Endothelial cell (in vitro differentiated cells): ENCODE results near the gene CDHR2. TPM values are rescaled to one million over a fixed set of nuclear protein-coding genes. Genes with fewer than 3 reads are reported as not detected.
A peak's percentile ranks its signal among the peaks of the same experiment; 100 is the strongest.

Source experiments
- DNase-seq: peaks from one replicate; pipeline ENCODE4 v3.0.0; 2021; ENCODE audit warnings: low spot score
- H3K27ac Mint-ChIP-seq: one replicate; pipeline ENCODE4 v1.8.0; 2021; ENCODE audit warnings: mixed read lengths, inconsistent platforms; ENCODE audit not compliant: unreplicated experiment
- H3K27me3 Mint-ChIP-seq: one replicate; pipeline ENCODE4 v1.8.0; 2021; ENCODE audit warnings: mild to moderate bottlenecking, moderate library complexity, mixed read lengths, inconsistent platforms; ENCODE audit not compliant: unreplicated experiment
- H3K36me3 Mint-ChIP-seq: one replicate; pipeline ENCODE4 v1.8.0; 2021; ENCODE audit warnings: mild to moderate bottlenecking, low read depth, mixed read lengths, inconsistent platforms; ENCODE audit not compliant: unreplicated experiment
- H3K4me1 Mint-ChIP-seq: one replicate; pipeline ENCODE4 v1.8.0; 2021; ENCODE audit warnings: mild to moderate bottlenecking, mixed read lengths, inconsistent platforms; ENCODE audit not compliant: unreplicated experiment
- H3K4me3 Mint-ChIP-seq: one replicate; pipeline ENCODE4 v1.8.0; 2021; ENCODE audit warnings: mild to moderate bottlenecking, mixed read lengths, inconsistent platforms; ENCODE audit not compliant: unreplicated experiment
- H3K9me3 Mint-ChIP-seq: one replicate; pipeline ENCODE4 v1.8.0; 2021; ENCODE audit warnings: mixed read lengths, inconsistent platforms; ENCODE audit not compliant: unreplicated experiment
- total RNA-seq: library from RNA; stranded (reverse); fragmentation: NEBNext Ultra II Directional; extraction: Animal tissue kit (Norgen Biotek cat#: 25700); gene quantifications from one replicate; pipeline ENCODE4 v1.2.1, GENCODE V29; 2021; ENCODE audit not compliant: unreplicated experiment
- TF ChIP-seq, protein P1 (sequence below): fragments of 200-600 bp; sonication (generic); IDR thresholded peaks from one replicate; pipeline ENCODE4 v1.5.0; 2021; ENCODE audit warnings: antibody characterized with exemption; ENCODE audit not compliant: unreplicated experiment

The CDHR2 gene
- total RNA-seq, 1 donor from 2014 or later, result 0.85 TPM

DNA sequence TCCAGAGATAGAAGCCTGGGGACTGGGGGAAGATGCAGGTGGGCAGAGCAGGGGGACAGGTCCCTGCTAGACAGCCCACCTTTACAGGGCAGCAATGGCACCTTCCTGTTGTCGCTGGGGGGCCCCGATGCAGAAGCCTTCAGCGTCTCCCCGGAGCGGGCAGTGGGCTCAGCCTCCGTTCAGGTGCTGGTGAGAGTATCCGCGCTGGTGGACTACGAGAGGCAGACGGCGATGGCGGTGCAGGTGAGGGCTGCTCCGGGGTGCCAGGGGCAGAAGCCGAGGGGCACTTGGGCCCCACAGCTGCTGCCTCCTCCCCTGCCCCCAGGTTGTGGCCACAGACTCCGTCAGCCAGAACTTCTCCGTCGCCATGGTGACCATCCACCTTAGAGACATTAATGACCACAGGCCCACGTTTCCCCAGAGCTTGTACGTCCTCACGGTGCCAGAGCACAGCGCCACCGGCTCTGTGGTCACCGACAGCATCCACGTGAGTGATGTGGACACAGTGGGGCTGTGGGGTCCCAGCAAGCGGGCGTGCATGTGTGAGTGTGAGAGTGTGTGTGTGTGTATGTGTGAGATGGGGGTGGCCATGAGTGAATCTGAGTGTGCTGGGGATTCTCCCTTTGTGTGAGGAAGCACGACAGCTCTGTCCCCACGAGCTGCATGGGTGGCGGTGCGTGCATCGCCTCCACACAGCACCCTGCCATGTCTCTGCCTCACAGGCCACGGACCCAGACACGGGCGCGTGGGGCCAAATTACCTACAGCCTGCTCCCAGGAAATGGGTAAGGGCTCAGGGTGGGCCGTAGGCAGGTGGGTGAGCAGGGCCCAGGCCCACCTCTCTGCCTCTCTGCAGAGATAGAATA, 28.4 kb downstream of the CDHR2 start:
- H3K27ac Mint-ChIP-seq, result no peak overlapping the region
- TF ChIP-seq, protein P1, sequence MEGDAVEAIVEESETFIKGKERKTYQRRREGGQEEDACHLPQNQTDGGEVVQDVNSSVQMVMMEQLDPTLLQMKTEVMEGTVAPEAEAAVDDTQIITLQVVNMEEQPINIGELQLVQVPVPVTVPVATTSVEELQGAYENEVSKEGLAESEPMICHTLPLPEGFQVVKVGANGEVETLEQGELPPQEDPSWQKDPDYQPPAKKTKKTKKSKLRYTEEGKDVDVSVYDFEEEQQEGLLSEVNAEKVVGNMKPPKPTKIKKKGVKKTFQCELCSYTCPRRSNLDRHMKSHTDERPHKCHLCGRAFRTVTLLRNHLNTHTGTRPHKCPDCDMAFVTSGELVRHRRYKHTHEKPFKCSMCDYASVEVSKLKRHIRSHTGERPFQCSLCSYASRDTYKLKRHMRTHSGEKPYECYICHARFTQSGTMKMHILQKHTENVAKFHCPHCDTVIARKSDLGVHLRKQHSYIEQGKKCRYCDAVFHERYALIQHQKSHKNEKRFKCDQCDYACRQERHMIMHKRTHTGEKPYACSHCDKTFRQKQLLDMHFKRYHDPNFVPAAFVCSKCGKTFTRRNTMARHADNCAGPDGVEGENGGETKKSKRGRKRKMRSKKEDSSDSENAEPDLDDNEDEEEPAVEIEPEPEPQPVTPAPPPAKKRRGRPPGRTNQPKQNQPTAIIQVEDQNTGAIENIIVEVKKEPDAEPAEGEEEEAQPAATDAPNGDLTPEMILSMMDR, result no peak
- H3K36me3 Mint-ChIP-seq, result no peaks in the 10 kb centered on the region
- no peaks in the 10 kb centered on the region for H3K9me3 Mint-ChIP-seq
- no peak for DNase-seq
- H3K27me3 Mint-ChIP-seq, result peaks cover 2% of the 10 kb centered on the region
- no peaks in the 10 kb centered on the region for H3K4me1 Mint-ChIP-seq
- H3K4me3 Mint-ChIP-seq, result no peak overlapping the region

DNA sequence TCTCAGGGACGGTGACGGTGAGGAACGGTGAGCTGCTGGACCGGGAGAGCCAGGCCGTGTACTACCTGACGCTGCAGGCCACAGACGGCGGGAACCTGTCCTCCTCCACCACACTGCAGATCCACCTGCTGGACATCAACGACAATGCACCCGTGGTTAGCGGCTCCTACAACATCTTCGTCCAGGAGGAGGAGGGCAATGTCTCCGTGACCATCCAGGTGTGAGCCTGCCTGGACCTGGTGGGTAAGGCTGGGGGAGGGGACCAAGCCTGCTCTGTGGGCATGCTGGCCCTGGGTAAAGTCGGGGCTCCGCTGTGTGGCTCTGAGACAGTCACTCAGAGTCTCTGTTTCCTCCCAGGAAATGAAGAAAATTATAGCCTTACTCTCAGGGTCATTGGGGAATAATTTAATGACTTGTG, 29.3 kb downstream of the CDHR2 start:
- TF ChIP-seq, protein P1, result peak; percentile 72
- Mint-ChIP-seq H3K36me3 (no peaks in the 10 kb centered on the region), H3K9me3 (no peaks in the 10 kb centered on the region), H3K27me3 (peaks cover 2% of the 10 kb centered on the region), H3K27ac (no peak overlapping the region), H3K4me3 (no peak overlapping the region), H3K4me1 (no peaks in the 10 kb centered on the region)
- peak; percentile 62 for DNase-seq

DNA sequence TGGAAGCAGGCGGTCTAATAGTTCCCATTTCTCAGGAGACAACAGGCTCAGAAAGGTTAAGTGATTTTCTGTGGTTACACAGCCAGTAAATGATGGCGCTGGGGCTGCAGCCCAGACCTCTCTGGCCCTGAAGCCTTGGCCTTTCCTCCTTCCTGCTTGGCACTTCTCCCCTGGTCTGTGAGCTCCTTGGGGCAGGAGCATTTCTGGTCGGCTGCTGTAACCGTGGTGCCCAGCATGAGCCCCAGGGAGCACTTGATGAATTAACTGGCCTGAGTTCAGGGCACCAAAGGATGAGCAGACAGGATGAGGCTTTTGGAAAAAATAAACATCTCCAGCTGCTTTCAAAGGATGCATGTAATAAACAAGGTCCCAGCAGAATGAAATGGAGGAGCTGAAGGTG, 30.2 kb downstream of the CDHR2 start:
- Mint-ChIP-seq H3K27ac (no peak overlapping the region), H3K4me3 (no peak overlapping the region), H3K36me3 (no peaks in the 10 kb centered on the region), H3K9me3 (no peaks in the 10 kb centered on the region), H3K27me3 (peaks cover 2% of the 10 kb centered on the region), H3K4me1 (no peaks in the 10 kb centered on the region)
- no peak for DNase-seq
- TF ChIP-seq, protein P1, result no peak

DNA sequence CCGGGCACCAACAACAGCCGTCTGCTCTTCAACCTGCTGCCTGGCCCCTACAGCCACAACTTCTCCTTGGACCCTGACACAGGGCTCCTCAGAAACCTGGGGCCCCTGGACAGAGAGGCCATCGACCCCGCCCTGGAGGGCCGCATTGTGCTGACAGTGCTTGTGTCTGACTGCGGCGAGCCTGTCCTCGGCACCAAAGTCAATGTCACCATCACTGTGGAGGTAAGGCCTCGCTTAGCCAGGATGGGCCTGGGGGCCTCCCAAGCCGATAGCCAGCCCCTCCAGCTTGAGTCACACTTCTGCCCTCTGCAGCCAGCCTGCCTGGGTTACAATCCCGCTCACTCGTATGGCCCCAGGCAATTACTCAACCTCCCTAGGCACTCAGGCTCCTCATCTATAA, 32.2 kb downstream of the CDHR2 start:
- Mint-ChIP-seq H3K36me3 (no peaks in the 10 kb centered on the region), H3K27ac (no peak overlapping the region), H3K4me3 (no peak overlapping the region), H3K9me3 (no peaks in the 10 kb centered on the region), H3K27me3 (peaks cover 2% of the 10 kb centered on the region), H3K4me1 (no peaks in the 10 kb centered on the region)
- TF ChIP-seq, protein P1, result no peak
- DNase-seq, result no peak

DNA sequence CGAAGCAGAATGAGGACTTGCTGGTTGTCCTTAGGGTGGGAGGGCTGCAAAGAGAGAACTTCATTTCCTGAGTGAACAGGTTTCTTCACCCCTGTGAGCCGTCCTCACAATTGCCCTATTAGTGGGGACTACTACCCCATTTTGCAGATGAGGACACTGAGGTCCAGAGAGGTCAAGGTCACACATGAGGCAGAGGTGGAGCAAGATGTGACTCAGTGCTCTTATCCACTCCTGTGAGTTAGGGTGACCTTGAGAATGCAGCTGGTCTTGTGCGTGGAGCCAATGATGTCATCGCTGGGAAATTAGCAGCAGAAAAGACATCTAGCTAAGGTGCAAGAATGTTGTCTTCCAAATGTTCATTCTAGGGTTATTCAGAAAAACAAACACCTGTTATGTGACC, 33.9 kb downstream of the CDHR2 start:
- Mint-ChIP-seq H3K9me3 (no peaks in the 10 kb centered on the region), H3K36me3 (peaks cover 1% of the 10 kb centered on the region), H3K4me3 (no peak overlapping the region), H3K27me3 (peaks cover 4% of the 10 kb centered on the region), H3K4me1 (no peaks in the 10 kb centered on the region), H3K27ac (no peak overlapping the region)
- no peak for DNase-seq
- TF ChIP-seq, protein P1, result no peak
